GM20000 (cell line): ENCODE results near the gene WARS2.
"Not testable (repeated sequence)": the region's sequence is repeated elsewhere in the genome, so short reads cannot be mapped to it uniquely, and the experiment has no call there.

Experiments used
- DNase-seq: peaks from one replicate; pipeline ENCODE4 v3.0.0; 2012; ENCODE audit warnings: low spot score
- CTCF ChIP-seq: IDR thresholded peaks from 2 replicates; pipeline ENCODE4 v1.5.1; 2012; ENCODE audit warnings: mild to moderate bottlenecking, control low read depth; ENCODE audit errors: extremely low read depth, missing control alignments

The WARS2 gene

GRCh38 chr1:119163396-119163795 lies 22.9 kb upstream of the WARS2 start:
- DNase-seq: no peak
- no peak for TF ChIP-seq CTCF

- TF ChIP-seq CTCF: no peak
- DNase-seq: no peak
These were observed 20.4 kb upstream of the WARS2 start for GRCh38 chr1:119160866-119161265.

- no peak for DNase-seq
- no peak for TF ChIP-seq CTCF
These were observed 20.0 kb upstream of the WARS2 start for GRCh38 chr1:119160409-119160808.

GRCh38 chr1:119159966-119160365 lies 19.5 kb upstream of the WARS2 start:
- DNase-seq: no peak
- TF ChIP-seq CTCF: no peak

GRCh38 chr1:119159111-119159510 lies 18.7 kb upstream of the WARS2 start:
- DNase-seq: no peak
- no peak for TF ChIP-seq CTCF

GRCh38 chr1:119156761-119157160 lies 16.3 kb upstream of the WARS2 start:
- DNase-seq: not testable (repeated sequence)

- not testable (repeated sequence) for DNase-seq
These were observed 14.6 kb upstream of the WARS2 start for GRCh38 chr1:119155069-119155468.

- DNase-seq: no peak
These were observed 9.7 kb upstream of the WARS2 start for GRCh38 chr1:119150150-119150549.

More at GRCh38 chr1:119150150-119150549, 9.7 kb upstream of the WARS2 start:
- no peak for TF ChIP-seq CTCF
